ENCODE measurements around the gene ACADS. TPM values are rescaled to one million over a fixed set of nuclear protein-coding genes. Genes with fewer than 3 reads are reported as not detected.

The ACADS gene
- total RNA-seq, 1 experiment from 2014 or later = 2.1 TPM

DNA sequence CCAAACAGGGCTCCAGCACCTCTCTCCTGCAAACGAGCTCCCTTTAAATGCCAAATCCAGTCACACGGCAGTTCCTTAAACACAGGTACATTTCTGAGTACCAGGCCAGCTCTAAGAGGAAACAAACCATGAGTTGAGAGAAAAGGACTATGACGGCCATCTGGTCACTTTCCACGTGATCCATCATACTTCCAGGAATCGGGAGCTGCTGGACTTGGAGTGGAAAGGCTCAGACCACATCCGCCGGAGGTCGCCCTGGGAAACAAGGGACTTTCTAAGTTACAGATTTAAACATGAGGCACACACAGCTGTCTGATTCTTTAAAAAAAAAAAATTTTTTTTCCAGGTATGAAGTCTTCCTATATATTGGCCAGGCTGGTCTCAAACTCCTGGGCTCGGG, 39.2 kb downstream of the ACADS start:
- no peak overlapping the region for H3K4me3 Mint-ChIP-seq (ENCODE audit: unreplicated experiment)
- no peaks in the 10 kb centered on the region for H3K9me3 Mint-ChIP-seq (ENCODE audit: unreplicated experiment)
- CTCF ChIA-PET = interaction anchor here (1.4 kb wide), 1 partner anchor 207 kb away, joined by 6 read pairs; no protein-coding TSS in a partner anchor
- no peaks in the 10 kb centered on the region for H3K4me1 Mint-ChIP-seq (ENCODE audit: insufficient read depth, unreplicated experiment)
- H3K27me3 Mint-ChIP-seq (ENCODE audit: insufficient read depth, unreplicated experiment) = no peaks in the 10 kb centered on the region
- no peak for TF ChIP-seq CTCF (IDR thresholded peaks at IDR 0.05; ENCODE audit: unreplicated experiment)
- intact Hi-C loops (cut with micrococcal nuclease) = no loop called here
- H3K36me3 Mint-ChIP-seq (ENCODE audit: insufficient read depth, unreplicated experiment) = peaks cover 87% of the 10 kb centered on the region
- no peak overlapping the region for H3K27ac Mint-ChIP-seq (ENCODE audit: low read depth, unreplicated experiment)
- no TSS peak for BruUV-seq (replicated peaks)
- POLR2A ChIA-PET = interaction anchor here (0.6 to 0.9 kb wide), 5 partner anchors 14 to 207 kb away, joined by 3 to 5 read pairs (median 3); no protein-coding TSS in a partner anchor
- no peak for DNase-seq (ENCODE audit: unreplicated experiment)

GRCh38 chr12:120766566-120766965, 40.9 kb downstream of the ACADS start:
- Mint-ChIP-seq H3K27ac (ENCODE audit: low read depth, unreplicated experiment) (no peak overlapping the region), H3K4me1 (ENCODE audit: insufficient read depth, unreplicated experiment) (no peaks in the 10 kb centered on the region), H3K27me3 (ENCODE audit: insufficient read depth, unreplicated experiment) (no peaks in the 10 kb centered on the region), H3K9me3 (ENCODE audit: unreplicated experiment) (no peaks in the 10 kb centered on the region), H3K36me3 (ENCODE audit: insufficient read depth, unreplicated experiment) (peaks cover 93% of the 10 kb centered on the region), H3K4me3 (ENCODE audit: unreplicated experiment) (no peak overlapping the region)
- no TSS peak for BruUV-seq (replicated peaks)
- intact Hi-C loops (cut with micrococcal nuclease) = no loop called here
- no peak for TF ChIP-seq CTCF (IDR thresholded peaks at IDR 0.05; ENCODE audit: unreplicated experiment)
- ChIA-PET POLR2A (interaction anchor here (0.6 to 1.6 kb wide), 2 partner anchors 11 to 339 kb away, joined by 3 to 4 read pairs; no protein-coding TSS in a partner anchor), CTCF (interaction anchor here (0.6 to 0.9 kb wide), 3 partner anchors 9 to 377 kb away, joined by 3 to 4 read pairs (median 3); no protein-coding TSS in a partner anchor)
- DNase-seq (ENCODE audit: unreplicated experiment) = no peak

DNA sequence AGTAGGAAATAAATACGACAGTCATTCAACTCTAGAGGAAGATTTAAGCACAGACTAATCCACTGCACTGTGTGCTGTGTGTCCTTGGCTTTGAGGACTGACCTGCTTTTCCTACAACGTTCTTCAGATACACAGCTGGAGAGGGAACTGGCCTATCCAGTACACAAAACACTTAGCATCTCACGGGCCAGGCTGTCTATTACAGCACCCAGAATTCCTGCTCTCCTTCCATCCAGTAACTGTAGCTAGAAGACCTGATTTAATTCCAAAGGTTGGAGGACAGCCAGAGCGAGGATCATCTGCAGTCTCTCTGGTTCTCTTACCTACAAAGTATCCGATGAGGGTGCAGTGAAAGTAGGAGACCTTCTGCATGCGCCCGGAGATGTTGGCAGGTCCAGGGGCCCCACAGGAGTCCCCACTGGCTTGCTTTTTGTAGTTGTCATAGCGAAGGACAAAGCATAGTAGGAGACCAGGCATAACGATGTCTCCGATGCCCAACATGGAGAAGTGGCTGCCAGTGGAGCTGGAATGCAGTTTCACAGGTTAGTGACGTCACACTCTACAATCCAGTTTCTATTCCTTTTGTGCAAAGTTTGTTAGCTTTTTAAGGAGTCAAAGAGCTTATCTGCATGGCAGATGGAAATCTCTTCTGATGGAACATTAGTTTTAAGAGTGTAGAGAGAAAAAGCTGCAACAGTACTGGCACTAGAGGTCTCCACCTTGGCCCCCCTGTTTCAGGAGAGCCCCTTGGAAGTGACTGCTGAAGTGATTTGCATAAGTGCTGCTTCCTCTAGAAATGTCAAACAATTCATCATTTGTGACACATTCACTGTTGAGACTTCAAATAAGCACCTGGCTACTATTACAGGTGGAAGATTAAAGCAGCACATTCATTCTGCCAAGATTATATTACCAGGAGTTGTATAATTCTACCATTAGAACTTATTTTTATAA, 41.7 kb downstream of the ACADS start:
- Mint-ChIP-seq H3K27me3 (ENCODE audit: insufficient read depth, unreplicated experiment) (no peaks in the 10 kb centered on the region), H3K9me3 (ENCODE audit: unreplicated experiment) (no peaks in the 10 kb centered on the region), H3K4me1 (ENCODE audit: insufficient read depth, unreplicated experiment) (no peaks in the 10 kb centered on the region), H3K4me3 (ENCODE audit: unreplicated experiment) (no peak overlapping the region), H3K36me3 (ENCODE audit: insufficient read depth, unreplicated experiment) (peaks cover 92% of the 10 kb centered on the region), H3K27ac (ENCODE audit: low read depth, unreplicated experiment) (no peak overlapping the region)
- CTCF ChIA-PET = interaction anchor here (0.6 to 1.1 kb wide), 3 partner anchors 10 to 347 kb away, joined by 4 to 5 read pairs (median 4); no protein-coding TSS in a partner anchor
- no TSS peak for BruUV-seq (replicated peaks)
- intact Hi-C loops (cut with micrococcal nuclease) = no loop called here
- DNase-seq (ENCODE audit: unreplicated experiment) = no peak
- TF ChIP-seq CTCF (IDR thresholded peaks at IDR 0.05; ENCODE audit: unreplicated experiment) = no peak
- POLR2A ChIA-PET = interaction anchor here (0.6 to 1.6 kb wide), 2 partner anchors 12 to 338 kb away, joined by 3 to 4 read pairs; no protein-coding TSS in a partner anchor

GRCh38 chr12:120771097-120771496, 45.5 kb downstream of the ACADS start:
- H3K4me3 Mint-ChIP-seq (ENCODE audit: unreplicated experiment) = no peak overlapping the region
- TF ChIP-seq CTCF (IDR thresholded peaks at IDR 0.05; ENCODE audit: unreplicated experiment) = no peak
- no peak overlapping the region for H3K27ac Mint-ChIP-seq (ENCODE audit: low read depth, unreplicated experiment)
- POLR2A ChIA-PET = interaction anchor here (0.6 to 1.9 kb wide), 2 partner anchors 14 to 49 kb away, joined by 3 to 5 read pairs; no protein-coding TSS in a partner anchor
- no peak for DNase-seq (ENCODE audit: unreplicated experiment)
- intact Hi-C loops (cut with micrococcal nuclease) = no loop called here
- CTCF ChIA-PET = interaction anchor here (0.9 to 2.3 kb wide), 3 partner anchors 29 to 201 kb away, joined by 4 to 12 read pairs (median 4); no protein-coding TSS in a partner anchor
- no peaks in the 10 kb centered on the region for H3K9me3 Mint-ChIP-seq (ENCODE audit: unreplicated experiment)
- H3K4me1 Mint-ChIP-seq (ENCODE audit: insufficient read depth, unreplicated experiment) = no peaks in the 10 kb centered on the region
- H3K36me3 Mint-ChIP-seq (ENCODE audit: insufficient read depth, unreplicated experiment) = peaks cover 63% of the 10 kb centered on the region
- no peaks in the 10 kb centered on the region for H3K27me3 Mint-ChIP-seq (ENCODE audit: insufficient read depth, unreplicated experiment)
- no TSS peak for BruUV-seq (replicated peaks)

Data from MCF 10A (cell line).